BLaER1 (cell line): ENCODE data around the gene CACNA1C.

Experiments
- H3K27ac ChIP-seq: shearing (Covaris generic); formaldehyde crosslinking; 2 replicates; pipeline ENCODE4 v1.8.1; 2022
- H3K27me3 ChIP-seq: shearing (Covaris generic); formaldehyde crosslinking; 2 replicates; pipeline ENCODE4 v1.8.1; 2022
- H3K36me3 ChIP-seq: shearing (Covaris generic); formaldehyde crosslinking; 2 replicates; pipeline ENCODE4 v1.8.1; 2022
- H3K4me1 ChIP-seq: shearing (Covaris generic); formaldehyde crosslinking; 2 replicates; pipeline ENCODE4 v1.8.1; 2022
- H3K4me2 ChIP-seq: shearing (Covaris generic); formaldehyde crosslinking; 2 replicates; pipeline ENCODE4 v1.8.1; 2022
- H3K4me3 ChIP-seq: shearing (Covaris generic); formaldehyde crosslinking; 2 replicates; pipeline ENCODE4 v1.8.1; 2022
- H3K9ac ChIP-seq: shearing (Covaris generic); formaldehyde crosslinking; 2 replicates; pipeline ENCODE4 v1.8.1; 2022
- H3K9me3 ChIP-seq: shearing (Covaris generic); formaldehyde crosslinking; 2 replicates; pipeline ENCODE4 v1.8.1; 2022
- H4K20me1 ChIP-seq: shearing (Covaris generic); formaldehyde crosslinking; 2 replicates; pipeline ENCODE4 v1.8.1; 2022
- Cebpa-rat ChIP-seq: shearing (Covaris generic); IDR thresholded peaks from 2 replicates; pipeline ENCODE4 v1.8.1; 2022

Gene CACNA1C

DNA sequence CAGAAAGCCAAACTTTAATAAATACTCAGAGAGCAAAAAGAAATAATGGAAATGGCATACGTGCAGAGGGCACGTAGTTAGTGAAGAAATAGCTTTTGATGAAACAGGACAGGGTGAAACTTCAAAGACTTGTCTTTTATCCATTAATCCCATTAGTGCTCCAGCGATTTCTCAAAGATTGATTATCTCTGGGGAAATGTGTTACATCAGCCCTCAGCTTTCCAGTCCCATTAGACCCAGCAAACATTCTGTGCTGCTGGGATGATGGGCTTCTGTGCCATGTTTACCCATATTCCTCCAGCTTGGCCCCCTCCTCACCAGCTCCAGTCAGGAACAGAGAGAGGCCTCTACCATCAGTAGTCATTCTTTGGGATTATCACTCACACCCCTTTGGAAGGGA is 113.1 kb downstream of the CACNA1C start:
- no peak overlapping the region for H3K4me2 ChIP-seq
- H3K27me3 ChIP-seq, result no peaks in the 10 kb centered on the region
- no peak overlapping the region for H3K9ac ChIP-seq
- H3K4me1 ChIP-seq, result no peaks in the 10 kb centered on the region
- H4K20me1 ChIP-seq, result no peaks in the 10 kb centered on the region
- peaks cover 26% of the 10 kb centered on the region for H3K9me3 ChIP-seq
- H3K36me3 ChIP-seq, result no peaks in the 10 kb centered on the region
- TF ChIP-seq Cebpa-rat, result no peak
- H3K4me3 ChIP-seq, result no peak overlapping the region
- no peak overlapping the region for H3K27ac ChIP-seq

DNA sequence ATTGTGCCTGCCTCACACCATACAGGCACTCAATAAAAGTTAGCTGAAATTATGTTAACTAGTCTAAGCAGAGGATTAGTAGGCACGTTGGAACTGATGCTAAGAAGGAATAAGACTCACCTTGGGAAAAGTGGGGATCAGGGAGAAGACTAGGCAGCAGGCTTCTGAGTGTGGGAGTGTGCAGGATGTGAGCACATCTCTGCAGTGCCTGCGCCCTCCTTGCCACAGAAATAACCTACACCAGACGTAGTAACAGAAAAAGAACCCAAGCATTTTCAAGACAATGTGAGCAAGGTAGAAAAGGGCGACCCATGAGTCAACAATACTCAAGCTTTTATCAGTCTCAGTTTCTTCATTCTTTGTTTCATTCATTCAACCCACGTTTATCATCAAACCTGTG is 113.9 kb downstream of the CACNA1C start:
- H3K9me3 ChIP-seq, result peaks cover 26% of the 10 kb centered on the region
- no peak overlapping the region for H3K27ac ChIP-seq
- no peak for TF ChIP-seq Cebpa-rat
- H3K4me1 ChIP-seq, result no peaks in the 10 kb centered on the region
- no peak overlapping the region for H3K9ac ChIP-seq
- no peak overlapping the region for H3K4me3 ChIP-seq
- no peak overlapping the region for H3K4me2 ChIP-seq
- H3K36me3 ChIP-seq, result no peaks in the 10 kb centered on the region
- no peaks in the 10 kb centered on the region for H4K20me1 ChIP-seq
- H3K27me3 ChIP-seq, result no peaks in the 10 kb centered on the region

DNA sequence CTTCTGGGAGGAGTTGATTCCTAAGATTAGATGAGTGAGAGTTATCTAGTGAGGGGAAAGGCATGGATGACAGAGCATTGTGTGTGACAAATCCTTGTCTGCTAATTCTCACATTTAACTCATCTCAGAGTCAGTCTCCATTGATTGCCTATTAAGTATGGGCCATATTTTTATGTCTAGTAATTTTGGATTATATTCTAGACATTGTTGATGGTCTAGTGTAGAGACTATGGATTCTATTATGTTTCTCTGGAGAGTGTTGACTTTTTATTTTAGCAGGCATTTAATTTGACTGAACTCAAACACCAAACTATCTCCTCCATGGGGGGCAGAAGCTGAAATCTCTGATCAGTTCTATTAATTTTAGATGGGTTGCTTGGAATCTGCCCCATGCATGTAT is 114.4 kb downstream of the CACNA1C start:
- Histone ChIP-seq H3K4me1 (no peaks in the 10 kb centered on the region), H3K9me3 (peaks cover 26% of the 10 kb centered on the region), H3K4me3 (no peak overlapping the region), H3K27me3 (no peaks in the 10 kb centered on the region), H3K36me3 (no peaks in the 10 kb centered on the region), H3K27ac (no peak overlapping the region), H3K9ac (no peak overlapping the region), H4K20me1 (no peaks in the 10 kb centered on the region), H3K4me2 (no peak overlapping the region)
- no peak for TF ChIP-seq Cebpa-rat

DNA sequence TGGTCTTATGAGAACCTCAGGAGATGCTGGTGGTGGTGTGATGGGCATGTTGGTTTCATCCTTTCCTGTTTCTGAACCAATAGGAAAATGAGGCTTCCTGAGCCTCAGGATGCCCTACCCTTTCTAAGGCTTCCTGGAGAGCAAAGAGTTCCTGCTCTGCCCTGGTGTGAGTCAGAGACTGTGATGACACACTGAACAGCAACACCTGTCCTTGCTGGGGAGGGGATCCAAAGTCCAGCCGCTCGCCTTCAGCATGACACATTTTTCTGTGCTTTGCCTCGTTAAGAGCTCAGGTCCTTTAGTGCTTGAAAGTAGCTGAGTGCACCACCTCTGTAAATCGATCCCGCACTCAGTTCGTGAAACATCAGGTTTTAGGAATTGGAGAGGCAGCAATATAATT is 116.0 kb downstream of the CACNA1C start:
- Histone ChIP-seq H3K36me3 (no peaks in the 10 kb centered on the region), H3K9ac (no peak overlapping the region), H3K4me1 (no peaks in the 10 kb centered on the region), H4K20me1 (no peaks in the 10 kb centered on the region), H3K4me2 (no peak overlapping the region), H3K27ac (no peak overlapping the region), H3K4me3 (no peak overlapping the region), H3K27me3 (no peaks in the 10 kb centered on the region), H3K9me3 (peaks cover 26% of the 10 kb centered on the region)
- no peak for TF ChIP-seq Cebpa-rat

DNA sequence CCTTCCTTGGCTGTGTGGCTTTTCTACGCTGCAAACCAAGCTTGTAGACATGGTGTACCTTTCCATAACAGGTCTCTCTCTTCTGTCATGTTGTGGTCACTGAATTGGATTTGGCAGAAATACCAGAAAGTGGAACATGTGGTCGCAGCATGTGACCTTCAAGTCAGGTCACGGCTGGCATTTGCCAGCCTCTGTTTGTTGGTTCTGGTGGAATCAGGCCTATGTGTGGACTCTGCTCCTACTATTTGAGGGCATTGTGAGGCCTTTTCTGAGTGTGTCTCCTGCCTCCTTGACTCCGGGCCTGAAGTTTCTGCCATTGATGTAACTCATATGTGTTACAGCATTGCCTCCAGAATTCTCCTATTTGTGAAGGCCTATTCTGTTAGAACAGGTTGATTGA is 116.7 kb downstream of the CACNA1C start:
- Histone ChIP-seq H3K4me1 (no peaks in the 10 kb centered on the region), H4K20me1 (no peaks in the 10 kb centered on the region), H3K9ac (no peak overlapping the region), H3K4me2 (no peak overlapping the region), H3K4me3 (no peak overlapping the region), H3K27ac (no peak overlapping the region), H3K27me3 (no peaks in the 10 kb centered on the region), H3K9me3 (peaks cover 26% of the 10 kb centered on the region), H3K36me3 (no peaks in the 10 kb centered on the region)
- no peak for TF ChIP-seq Cebpa-rat

DNA sequence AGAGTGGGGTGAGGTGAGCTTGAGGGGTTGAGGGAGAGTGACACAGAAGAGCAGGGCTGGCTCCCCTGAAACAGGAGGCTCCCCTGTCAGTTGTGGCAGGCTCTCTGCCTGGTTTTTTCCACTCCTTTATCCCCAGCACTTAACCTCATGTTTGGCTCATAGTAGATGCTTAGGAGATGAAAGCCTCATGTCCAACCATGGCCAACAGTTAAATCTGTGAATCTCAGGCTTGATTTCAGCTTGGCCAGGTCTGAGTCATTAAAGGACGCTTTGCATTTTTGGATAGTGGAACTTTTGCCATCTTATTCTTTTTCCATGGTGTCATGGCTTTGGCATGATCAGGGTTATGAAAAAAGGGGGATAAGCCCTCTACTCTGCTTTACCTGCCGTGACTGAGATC is 117.2 kb downstream of the CACNA1C start:
- no peak overlapping the region for H3K9ac ChIP-seq
- no peak overlapping the region for H3K4me2 ChIP-seq
- TF ChIP-seq Cebpa-rat, result no peak
- no peaks in the 10 kb centered on the region for H3K27me3 ChIP-seq
- peaks cover 26% of the 10 kb centered on the region for H3K9me3 ChIP-seq
- H3K36me3 ChIP-seq, result no peaks in the 10 kb centered on the region
- H3K4me3 ChIP-seq, result no peak overlapping the region
- H4K20me1 ChIP-seq, result no peaks in the 10 kb centered on the region
- no peak overlapping the region for H3K27ac ChIP-seq
- no peaks in the 10 kb centered on the region for H3K4me1 ChIP-seq

DNA sequence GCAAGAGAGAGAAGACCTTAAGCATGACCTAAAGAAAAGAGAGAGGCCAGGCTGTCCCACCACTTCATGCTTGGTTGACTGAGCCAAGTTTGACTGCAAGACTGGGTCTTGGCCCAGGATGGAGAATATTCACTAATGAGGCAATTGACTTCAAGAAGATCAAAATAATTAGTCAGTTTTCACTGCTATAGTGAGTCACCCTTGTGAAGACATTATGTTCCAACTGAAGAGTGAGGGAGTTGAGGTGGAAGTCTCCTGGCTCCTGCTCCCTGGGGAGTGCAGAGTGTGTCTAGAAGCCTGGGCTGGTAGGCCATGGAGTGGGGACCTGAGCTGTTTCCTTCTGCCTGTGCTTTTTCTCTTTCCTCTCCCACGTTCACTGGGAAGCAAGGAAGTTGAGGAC is 117.6 kb downstream of the CACNA1C start:
- H3K4me1 ChIP-seq, result no peaks in the 10 kb centered on the region
- H3K9ac ChIP-seq, result no peak overlapping the region
- no peak overlapping the region for H3K4me3 ChIP-seq
- H3K9me3 ChIP-seq, result peaks cover 26% of the 10 kb centered on the region
- no peaks in the 10 kb centered on the region for H3K36me3 ChIP-seq
- no peak for TF ChIP-seq Cebpa-rat
- H4K20me1 ChIP-seq, result no peaks in the 10 kb centered on the region
- H3K27me3 ChIP-seq, result no peaks in the 10 kb centered on the region
- no peak overlapping the region for H3K27ac ChIP-seq
- H3K4me2 ChIP-seq, result no peak overlapping the region

DNA sequence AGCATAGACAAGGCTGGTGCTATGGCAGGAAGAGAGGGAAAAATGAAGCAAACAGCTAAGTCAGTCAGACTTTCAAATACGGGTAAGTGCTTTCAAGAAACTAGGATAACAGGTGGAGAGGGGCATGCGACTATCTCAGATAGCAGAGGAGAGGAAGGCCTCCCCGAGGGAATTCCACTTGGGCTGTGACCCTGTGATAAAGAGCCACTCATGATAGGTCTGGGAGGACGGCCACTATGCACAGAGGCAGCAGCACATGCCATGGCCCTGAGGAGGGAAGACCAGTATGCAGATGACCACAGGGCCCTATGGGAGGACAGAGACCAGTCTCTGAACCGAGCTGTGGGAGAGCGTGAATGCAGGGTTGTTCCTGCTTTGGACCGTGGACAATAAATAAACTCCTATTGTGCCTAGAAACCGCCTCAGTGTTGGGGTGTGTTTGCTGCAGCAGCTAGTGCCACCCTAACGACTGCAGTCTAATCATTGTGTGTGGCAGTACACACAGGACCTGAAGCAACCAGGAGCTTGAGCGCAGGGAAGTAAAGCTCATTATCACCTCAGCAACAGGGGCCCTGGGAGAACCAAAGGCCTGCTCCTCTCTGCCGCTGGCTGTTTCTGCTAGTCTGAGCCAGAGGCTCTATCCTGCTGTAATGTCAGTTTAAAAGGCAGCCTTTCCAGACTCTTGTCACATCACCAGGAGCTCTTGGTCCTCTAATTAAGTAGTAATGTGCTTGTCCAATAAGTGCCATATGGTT is 119.1 kb downstream of the CACNA1C start:
- H3K4me3 ChIP-seq, result no peak overlapping the region
- no peak overlapping the region for H3K9ac ChIP-seq
- no peaks in the 10 kb centered on the region for H4K20me1 ChIP-seq
- H3K27me3 ChIP-seq, result no peaks in the 10 kb centered on the region
- H3K4me2 ChIP-seq, result no peak overlapping the region
- H3K27ac ChIP-seq, result no peak overlapping the region
- no peaks in the 10 kb centered on the region for H3K36me3 ChIP-seq
- peaks cover 16% of the 10 kb centered on the region for H3K9me3 ChIP-seq
- no peak for TF ChIP-seq Cebpa-rat
- H3K4me1 ChIP-seq, result no peaks in the 10 kb centered on the region

DNA sequence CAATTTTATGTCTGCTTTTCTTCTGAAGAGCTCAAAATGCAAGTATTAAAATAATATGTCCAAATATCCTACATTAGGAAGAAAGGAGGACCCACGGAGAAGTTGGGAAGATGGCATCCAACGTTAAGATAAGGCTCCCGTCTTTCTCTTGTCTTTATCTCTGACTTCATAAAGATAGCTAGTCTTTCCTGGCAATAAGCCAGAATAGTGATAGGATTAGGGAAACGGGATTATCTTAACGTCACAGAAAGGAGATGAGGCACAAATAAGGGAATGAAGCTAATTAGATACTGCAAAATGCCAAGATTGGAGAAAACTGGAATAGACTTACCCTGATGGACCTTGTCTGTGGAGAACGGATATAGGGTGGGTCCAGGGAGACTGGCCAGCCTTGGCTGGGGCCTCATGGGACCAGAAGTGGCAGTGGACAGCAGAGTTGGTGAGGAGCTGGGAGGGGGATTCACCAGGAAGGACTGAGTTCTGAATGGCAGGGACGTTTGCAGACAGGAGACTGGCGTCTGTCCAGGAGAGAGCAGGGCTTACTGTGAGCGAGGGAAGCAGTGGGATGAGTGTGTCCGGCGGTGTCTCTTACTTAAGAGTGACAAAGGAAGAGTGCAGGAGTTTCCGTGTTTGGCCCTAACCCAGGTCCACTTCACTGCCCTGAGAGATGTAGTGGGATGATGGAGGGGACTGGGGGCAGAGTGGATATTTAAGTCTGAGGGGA is 119.9 kb downstream of the CACNA1C start:
- no peak overlapping the region for H3K27ac ChIP-seq
- no peak overlapping the region for H3K4me3 ChIP-seq
- TF ChIP-seq Cebpa-rat, result no peak
- no peaks in the 10 kb centered on the region for H3K36me3 ChIP-seq
- peaks cover 8% of the 10 kb centered on the region for H3K9me3 ChIP-seq
- no peak overlapping the region for H3K4me2 ChIP-seq
- H3K27me3 ChIP-seq, result no peaks in the 10 kb centered on the region
- no peaks in the 10 kb centered on the region for H4K20me1 ChIP-seq
- H3K9ac ChIP-seq, result no peak overlapping the region
- H3K4me1 ChIP-seq, result no peaks in the 10 kb centered on the region

DNA sequence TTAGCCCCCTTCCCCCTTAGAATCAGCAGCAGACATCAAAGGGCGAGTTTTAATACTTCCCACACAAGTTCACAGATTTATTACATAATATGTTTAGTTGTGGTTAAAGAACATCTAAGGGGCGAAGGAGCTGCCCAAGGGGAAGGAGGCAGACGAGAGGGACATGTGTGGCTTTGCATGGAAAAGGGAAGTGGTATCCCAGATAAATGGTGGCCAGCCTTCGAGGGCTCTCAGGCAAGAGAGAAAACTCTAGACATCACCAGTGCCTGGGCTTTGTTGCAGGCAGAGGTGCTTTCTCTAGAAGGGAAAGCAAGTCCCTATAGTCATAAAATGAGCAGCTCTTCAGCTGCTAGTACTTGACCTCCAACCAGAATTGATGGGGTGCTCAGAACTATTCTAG is 121.2 kb downstream of the CACNA1C start:
- no peaks in the 10 kb centered on the region for H4K20me1 ChIP-seq
- H3K4me3 ChIP-seq, result no peak overlapping the region
- no peak overlapping the region for H3K9ac ChIP-seq
- no peak overlapping the region for H3K4me2 ChIP-seq
- H3K4me1 ChIP-seq, result no peaks in the 10 kb centered on the region
- no peaks in the 10 kb centered on the region for H3K27me3 ChIP-seq
- no peaks in the 10 kb centered on the region for H3K9me3 ChIP-seq
- TF ChIP-seq Cebpa-rat, result no peak
- H3K27ac ChIP-seq, result no peak overlapping the region
- H3K36me3 ChIP-seq, result no peaks in the 10 kb centered on the region
